Astrocyte of the hippocampus (primary cell): ENCODE results near the gene MGST3.
"Not testable (repeated sequence)": the region's sequence is repeated elsewhere in the genome, so short reads cannot be mapped to it uniquely, and the experiment has no call there.

Experiments used
- DNase-seq: peaks from one replicate; pipeline ENCODE4 v3.0.0; 2011; ENCODE audit warnings: low read depth, low spot score

The MGST3 gene

GRCh38 chr1:165697881-165698760 lies 67.1 kb downstream of the MGST3 start, which contains the start of gene ALDH9A1:
TSS of gene ALDH9A1 (minus strand) at chr1:165698562. CDS start at chr1:165698558, 4 bp downstream.
- DNase-seq, result peak; percentile 91

- no peak for DNase-seq
Measured at GRCh38 chr1:165698761-165699052, 67.7 kb downstream of the MGST3 start.

- no peak for DNase-seq
Measured at GRCh38 chr1:165699577-165699976, 68.5 kb downstream of the MGST3 start.

- not testable (repeated sequence) for DNase-seq
Measured at GRCh38 chr1:165701922-165702321, 70.9 kb downstream of the MGST3 start.

GRCh38 chr1:165703648-165704047 lies 72.6 kb downstream of the MGST3 start:
- DNase-seq, result no peak
